Erythroblast (primary cell): Measurements from ENCODE around the gene SURF6.
A peak's percentile ranks its signal among the peaks of the same experiment; 100 is the strongest.

ENCODE experiments used
- DNase-seq, 2 experiments: peaks; one replicate each; lab custom pipeline; 2025; lab: John Stamatoyannopoulos, UW
- GATA1 ChIP-seq: IDR thresholded peaks from 2 replicates; pipeline ENCODE4 v1.6.1; 2011; ENCODE audit warnings: low read depth, mild to moderate bottlenecking, control low read depth, low read length, moderate library complexity
- POLR2A ChIP-seq: IDR thresholded peaks from 2 replicates; pipeline ENCODE4 v1.6.1; 2011; ENCODE audit warnings: mild to moderate bottlenecking, low read length

SURF6 gene

GRCh38 chr9:133375116-133375723 lies 39.2 kb upstream of the SURF6 start:
- DNase-seq = peak; percentile 57 to 75
- TF ChIP-seq GATA1 (no peak), POLR2A (no peak)

- DNase-seq = peak; percentile 57 to 73
- TF ChIP-seq POLR2A (no peak), GATA1 (no peak)
Measured at GRCh38 chr9:133374612-133375115, 38.7 kb upstream of the SURF6 start.

- no peak for DNase-seq
- TF ChIP-seq POLR2A = no peak
- no peak for TF ChIP-seq GATA1
Measured at GRCh38 chr9:133372144-133372543, 36.2 kb upstream of the SURF6 start.

- TF ChIP-seq GATA1 (no peak), POLR2A (no peak)
- peak; percentile 38 to 51 for DNase-seq
Measured at GRCh38 chr9:133371261-133371711, 35.3 kb upstream of the SURF6 start.

- no peak for TF ChIP-seq POLR2A
- TF ChIP-seq GATA1 = no peak
- DNase-seq = no peak
Measured at GRCh38 chr9:133370685-133371084, 34.7 kb upstream of the SURF6 start.

GRCh38 chr9:133369933-133370332 lies 33.9 kb upstream of the SURF6 start:
- DNase-seq = no peak
- TF ChIP-seq GATA1 (no peak), POLR2A (no peak)

GRCh38 chr9:133369422-133369821 lies 33.4 kb upstream of the SURF6 start:
- DNase-seq = no peak
- TF ChIP-seq GATA1 = no peak
- no peak for TF ChIP-seq POLR2A

GRCh38 chr9:133368249-133368881 lies 32.4 kb upstream of the SURF6 start:
- DNase-seq = no peak
- no peak for TF ChIP-seq GATA1

GRCh38 chr9:133367778-133368177 lies 31.8 kb upstream of the SURF6 start:
- TF ChIP-seq POLR2A (no peak), GATA1 (no peak)
- DNase-seq = no peak

GRCh38 chr9:133367221-133367620 lies 31.2 kb upstream of the SURF6 start:
- no peak for TF ChIP-seq POLR2A
- no peak for TF ChIP-seq GATA1
- DNase-seq = no peak

- no peak for DNase-seq
- TF ChIP-seq GATA1 (no peak), POLR2A (no peak)
Measured at GRCh38 chr9:133366435-133366834, 30.4 kb upstream of the SURF6 start.

GRCh38 chr9:133362359-133363044 lies 26.5 kb upstream of the SURF6 start:
- TF ChIP-seq POLR2A (no peak), GATA1 (no peak)
- peak; percentile 86 to 90 for DNase-seq

- no peak for DNase-seq
- TF ChIP-seq GATA1 = no peak
- TF ChIP-seq POLR2A = no peak
Measured at GRCh38 chr9:133361507-133362092, 25.6 kb upstream of the SURF6 start.
